Measurements from ENCODE around the gene DELE1.

DNA sequence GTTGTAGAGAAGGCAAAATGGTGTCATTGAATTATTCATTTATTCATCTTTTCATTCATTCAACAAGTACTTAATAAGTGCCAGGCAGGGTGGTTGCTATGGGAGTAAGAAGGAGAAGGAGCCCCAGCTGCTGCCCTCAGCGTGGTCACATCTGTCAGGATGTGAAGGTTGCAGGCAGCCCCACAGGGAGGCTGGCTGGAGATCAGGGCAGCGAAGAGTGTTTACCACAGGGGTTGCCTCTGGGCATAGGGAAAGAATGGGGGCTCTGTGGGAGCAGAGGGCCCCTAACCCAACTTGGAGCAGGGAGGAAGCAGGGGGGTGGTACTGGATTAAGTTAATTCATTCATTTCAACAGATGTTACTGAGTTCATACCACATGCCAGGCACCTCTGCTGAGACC, 28.3 kb downstream of the DELE1 start:
- no peak for TF ChIP-seq CTCF (conservative IDR thresholded peaks at IDR 0.05; ENCODE audit: low read depth, low read length)
- no peak for TF ChIP-seq EZH2 (IDR thresholded peaks at IDR 0.05; ENCODE audit: borderline replicate concordance, low read depth, low read length, poor library complexity, severe bottlenecking)
